Adrenal gland (tissue), 12 donors: ENCODE results near the gene TCERG1L. TPM values are rescaled to one million over a fixed set of nuclear protein-coding genes. Genes with fewer than 3 reads are reported as not detected.

ENCODE experiments used
- DNase-seq, 7 donors: peaks; one replicate each; pipeline ENCODE4 v3.0.0-alpha.2; 2019 to 2020
- H3K27ac ChIP-seq, 5 donors: fragments of 200-600 bp; sonication (generic) in 4 of 5; 1 replicate in 3 of 5; 2 replicates in 2 of 5; pipeline versions ENCODE4 v1.5.1 to v1.8.0; 2016 to 2020; ENCODE audit warnings: mild to moderate bottlenecking in 1 of 5
- H3K27me3 ChIP-seq: fragments of 200-600 bp; 2 replicates; pipeline ENCODE4 v1.8.0; 2021
- H3K36me3 ChIP-seq, 2 donors: fragments of 200-600 bp; replicated peaks in 1 of 2; 1 replicate in 1 of 2; 2 replicates in 1 of 2; pipeline versions ENCODE4 v1.5.1 to v1.8.0; 2018 to 2022
- H3K4me1 ChIP-seq, 2 donors: fragments of 200-600 bp; replicated peaks in 1 of 2; 1 replicate in 1 of 2; 2 replicates in 1 of 2; pipeline versions ENCODE4 v1.5.1 to v1.8.0; 2018 to 2021
- H3K4me3 ChIP-seq, 4 donors: fragments of 200-600 bp; sonication (generic) in 3 of 4; one replicate each; pipeline ENCODE4 v1.5.1; 2016 to 2018
- H3K9me3 ChIP-seq, 3 donors: fragments of 200-600 bp; sonication (generic) in 1 of 3; replicated peaks in 1 of 3; 1 replicate in 2 of 3; 2 replicates in 1 of 3; pipeline versions ENCODE4 v1.5.1 to v1.8.0; 2016 to 2021
- CTCF ChIP-seq, 6 experiments: fragments of 450-650 bp in 4 of 6; fragments of 200-600 bp in 2 of 6; sonication (generic) in 1 of 6; IDR thresholded peaks; 1 replicate in 5 of 6; 2 replicates in 1 of 6; pipeline versions ENCODE4 v1.5.1 to v1.8.0; 2016 to 2021; ENCODE audit warnings: antibody characterized with exemption in 6 of 6, mild to moderate bottlenecking in 2 of 6, moderate library complexity in 1 of 6
- POLR2A ChIP-seq, 2 donors: fragments of 450-650 bp; IDR thresholded peaks; one replicate each; pipeline ENCODE4 v1.6.1; 2017; ENCODE audit warnings: antibody characterized with exemption in 2 of 2, mild to moderate bottlenecking in 2 of 2, moderate library complexity in 1 of 2
- WGBS, 4 donors: extraction: QIAGEN DNeasy Blood & Tissue Kit in 2 of 4; methylation state at CpG; one replicate each; pipeline versions ENCODE4 v1.1.5 to v1.1.7; 2013 to 2017; 5-methylcytosine and 5-hydroxymethylcytosine counted together
- intact Hi-C, 2 donors: fragments of 100-400 bp; cut with DNase I; formaldehyde crosslinking; loops; one replicate each; pipeline versions ENCODE4 v1.14.1 to v1.15.0; 2022 to 2023
- polyA plus RNA-seq, 3 donors: library from polyadenylated mRNA; stranded (reverse); fragments of 200-250 nt in 2 of 3; fragments of 350-450 nt in 1 of 3; fragmentation: Illumina TruSeq in 1 of 3; extraction: RNeasy Lipid Tissue Mini Kit (QIAGEN cat#74804) in 1 of 3; gene quantifications; one replicate each; pipeline ENCODE4 v1.2.3, GENCODE V29; 2013 to 2014
- total RNA-seq, 9 donors: library from RNA; depleted of rRNA in 4 of 9; stranded (reverse); fragments of >200 nt in 4 of 9; fragments of 120-200 nt in 1 of 9; fragmentation: NEBNext Ultra II Directional in 1 of 9; extraction: Animal tissue kit (Norgen Biotek cat#: 25700) in 1 of 9; gene quantifications; one replicate each; pipeline versions ENCODE4 v1.1.0 to v1.2.4, GENCODE V29; 2013 to 2023
- donor health status: healthy with polysubstance abuse.
- donor health status: Bipolar disorder and iron deficiency.
- donor health status: DM: yes; HTN: yes; CAD: no.
- donor health status: DM: no; HTN: no; CAD: no.
- donor health status: DM: no; HTN: no; CAD: no.
- donor health status: DM: yes; HTN: yes; CAD: no.

TCERG1L gene
- total and polyA plus RNA-seq, 12 donors, result 0.17 to 3.4 (median 0.97) TPM

GRCh38 chr10:131246775-131247174 lies 64.7 kb downstream of the TCERG1L start:
- intact Hi-C loops, result no loop called here
- Histone ChIP-seq H3K27ac (no peak overlapping the region), H3K9me3 (no peaks in the 10 kb centered on the region), H3K27me3 (no peaks in the 10 kb centered on the region), H3K36me3 (no peaks in the 10 kb centered on the region), H3K4me3 (no peak overlapping the region), H3K4me1 (no peaks in the 10 kb centered on the region)
- 74 to 89% (median 88%) methylated on average over 8 to 17 of the region's 17 CpGs for WGBS, 4 donors
- DNase-seq, result no peak
- TF ChIP-seq CTCF (IDR thresholded peaks at IDR 0.05) (no peak), POLR2A (IDR thresholded peaks at IDR 0.05) (no peak)

DNA sequence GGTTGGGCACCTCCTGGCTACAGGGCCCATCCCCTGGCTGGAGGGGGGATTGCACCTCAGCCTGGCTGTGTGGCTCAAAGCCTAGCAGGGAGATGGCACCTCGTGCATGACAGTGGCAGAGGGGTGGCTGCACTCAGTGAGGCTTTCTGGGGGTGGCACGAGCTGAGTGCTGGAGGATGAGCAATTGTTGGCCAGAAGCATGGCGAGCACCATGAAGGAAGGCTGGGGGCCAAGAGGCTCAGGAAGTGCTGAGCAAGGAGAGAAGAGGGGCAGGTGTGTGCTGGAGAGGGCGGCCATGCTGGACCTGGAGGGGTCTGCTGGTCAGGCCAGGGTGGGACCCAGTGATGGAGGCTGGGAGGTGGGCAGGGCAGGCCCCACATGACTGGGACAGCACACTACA lies 65.4 kb downstream of the TCERG1L start:
- intact Hi-C loops, result no loop called here
- 78 to 82% (median 80%) methylated on average over 4 of the region's 4 CpGs for WGBS, 4 donors
- Histone ChIP-seq H3K4me1 (no peaks in the 10 kb centered on the region), H3K9me3 (no peaks in the 10 kb centered on the region), H3K4me3 (no peak overlapping the region), H3K36me3 (no peaks in the 10 kb centered on the region), H3K27me3 (no peaks in the 10 kb centered on the region), H3K27ac (no peak overlapping the region)
- DNase-seq, result no peak
- TF ChIP-seq POLR2A (IDR thresholded peaks at IDR 0.05), result no peak
- TF ChIP-seq CTCF (IDR thresholded peaks at IDR 0.05), result no peak

DNA sequence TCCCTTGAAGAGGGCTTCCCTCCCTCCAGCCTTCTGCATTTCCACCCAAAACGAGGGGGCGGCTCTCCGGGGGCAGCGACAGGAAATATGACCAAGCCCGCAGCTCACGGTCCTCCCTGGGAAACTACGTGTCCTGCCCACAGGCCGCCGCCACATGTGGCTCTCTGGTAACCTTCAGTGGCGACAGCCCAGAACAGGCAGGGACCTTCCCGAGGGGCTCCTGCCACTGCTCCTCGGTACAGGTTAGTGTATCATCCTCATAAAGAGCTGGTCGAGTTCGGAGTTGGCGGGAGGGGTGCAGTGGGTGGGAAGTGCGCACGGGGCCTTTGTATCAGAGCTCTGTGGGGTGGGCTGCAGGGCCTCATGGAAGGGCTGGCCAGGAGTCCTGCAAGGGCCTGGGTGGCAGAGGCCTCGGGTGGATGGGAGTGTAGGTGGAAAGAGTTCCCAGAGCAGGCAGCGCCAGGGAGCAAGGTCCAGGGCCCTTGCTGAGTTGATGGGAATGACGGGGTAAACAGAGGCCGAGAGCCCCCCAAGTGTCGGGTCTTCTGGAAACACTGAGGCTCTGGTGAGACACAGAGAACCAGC lies 66.0 kb downstream of the TCERG1L start:
- TF ChIP-seq CTCF (IDR thresholded peaks at IDR 0.05) (no peak), POLR2A (IDR thresholded peaks at IDR 0.05) (no peak)
- WGBS, 4 donors, result 76 to 83% (median 81%) methylated on average over 18 to 22 of the region's 22 CpGs
- Histone ChIP-seq H3K36me3 (no peaks in the 10 kb centered on the region), H3K27me3 (no peaks in the 10 kb centered on the region), H3K27ac (no peak overlapping the region), H3K4me3 (no peak overlapping the region), H3K4me1 (no peaks in the 10 kb centered on the region), H3K9me3 (no peaks in the 10 kb centered on the region)
- intact Hi-C loops, result no loop called here
- DNase-seq, result no peak

DNA sequence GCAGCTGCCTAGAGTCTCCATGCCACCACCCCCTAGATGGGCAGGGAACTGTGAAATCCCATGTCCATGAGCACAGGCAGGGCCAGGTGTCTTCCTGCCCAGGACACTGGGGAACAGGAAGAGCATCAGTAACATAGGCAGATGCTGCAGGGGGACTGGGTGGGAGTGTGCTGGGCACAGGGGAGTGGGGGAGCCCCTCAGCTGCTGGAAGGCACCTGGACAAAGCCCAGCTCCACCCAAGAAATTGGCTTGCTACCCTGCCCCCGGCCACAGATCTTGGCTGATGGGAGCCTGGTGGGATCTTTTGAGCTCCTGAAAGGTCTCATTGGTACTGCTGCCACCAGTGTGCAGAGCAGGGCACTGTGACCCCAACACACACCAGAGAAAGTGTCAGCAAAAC lies 66.7 kb downstream of the TCERG1L start:
- Histone ChIP-seq H3K27ac (no peak overlapping the region), H3K4me1 (no peaks in the 10 kb centered on the region), H3K27me3 (no peaks in the 10 kb centered on the region), H3K4me3 (no peak overlapping the region), H3K36me3 (no peaks in the 10 kb centered on the region), H3K9me3 (no peaks in the 10 kb centered on the region)
- DNase-seq, result no peak
- intact Hi-C loops, result no loop called here
- 75 to 93% (median 79%) methylated on average over 1 of the region's 1 CpG; no CpG with 5 or more reads in 1 of the 4 donors for WGBS, 4 donors
- TF ChIP-seq POLR2A (IDR thresholded peaks at IDR 0.05), result no peak
- TF ChIP-seq CTCF (IDR thresholded peaks at IDR 0.05), result no peak
